AG04450 (cell line): ENCODE measurements around the gene MEOX2. TPM values are rescaled to one million over a fixed set of nuclear protein-coding genes. Genes with fewer than 3 reads are reported as not detected.

Experiments used
- CTCF ChIA-PET: fragments of 300-600, 350-600 bp; formaldehyde crosslinking; extraction: SDS; loops from one replicate; lab custom pipeline; 2022; ENCODE audit warnings: antibody characterized with exemption, inconsistent platforms; lab: Charles Lee
- POLR2A ChIA-PET: fragments of 350-600 bp; formaldehyde crosslinking; extraction: SDS; loops from one replicate; lab custom pipeline; 2021; ENCODE audit warnings: antibody characterized with exemption, inconsistent platforms; lab: Yijun Ruan, JAX
- DNase-seq: peaks from one replicate; pipeline ENCODE4 v3.0.0-alpha.2; 2011; ENCODE audit warnings: low read depth, low spot score
- H3K27ac ChIP-seq: one replicate; pipeline ENCODE4 v1.5.1; 2012; ENCODE audit warnings: low read depth, low read length, control low read depth
- H3K27me3 ChIP-seq: one replicate; pipeline ENCODE4 v1.6.0; 2012; ENCODE audit warnings: low read length; ENCODE audit not compliant: control insufficient read depth, insufficient read depth
- H3K4me3 ChIP-seq: 2 replicates; pipeline ENCODE4 v1.5.1; 2011; ENCODE audit warnings: mild to moderate bottlenecking, low read depth, low read length, control low read depth
- H3K9me3 ChIP-seq: 2 replicates; pipeline ENCODE4 v1.5.1; 2012; ENCODE audit warnings: low read length; ENCODE audit not compliant: control insufficient read depth, insufficient read depth
- CTCF ChIP-seq: IDR thresholded peaks from 2 replicates; pipeline ENCODE4 v1.5.1; 2011; ENCODE audit warnings: low read depth, low read length, control low read depth, inconsistent platforms
- polyA plus RNA-seq: library from polyadenylated mRNA; depleted of rRNA; stranded (reverse); fragments of >200 nt; gene quantifications from 2 replicates; pipeline ENCODE4 v1.2.3, GENCODE V29; 2011; rRNA removed

Gene MEOX2
- polyA plus RNA-seq, 1 experiment, result not detected

- TF ChIP-seq CTCF, result no peak
Measured at GRCh38 chr7:15567036-15567435, 119.4 kb downstream of the MEOX2 start.

GRCh38 chr7:15566476-15566875, 120.0 kb downstream of the MEOX2 start:
- Histone ChIP-seq H3K4me3 (no peak overlapping the region), H3K27ac (no peak overlapping the region), H3K9me3 (no peaks in the 10 kb centered on the region), H3K27me3 (no peaks in the 10 kb centered on the region)
- DNase-seq, result no peak
- ChIA-PET CTCF (interaction anchor here (1.2 to 2.7 kb wide), 2 partner anchors 154 to 155 kb away, joined by 6 to 7 read pairs; no protein-coding TSS in a partner anchor), POLR2A (no interaction called here)
- no peak for TF ChIP-seq CTCF

More at GRCh38 chr7:15567036-15567435, 119.4 kb downstream of the MEOX2 start:
- Histone ChIP-seq H3K27ac (no peak overlapping the region), H3K9me3 (no peaks in the 10 kb centered on the region), H3K27me3 (no peaks in the 10 kb centered on the region), H3K4me3 (no peak overlapping the region)
- no peak for DNase-seq
- CTCF ChIA-PET, result interaction anchor here (2.7 kb wide), 1 partner anchor 154 kb away, joined by 7 read pairs; no protein-coding TSS in a partner anchor
- POLR2A ChIA-PET, result no interaction called here

- no peak for DNase-seq
- no peak within 1 kb of the TSS for H3K4me3 ChIP-seq
- TF ChIP-seq CTCF, result no peak
- no peaks in the 10 kb centered on the region for H3K9me3 ChIP-seq
- ChIA-PET CTCF (no interaction called here), POLR2A (no interaction called here)
- no peaks in the 10 kb centered on the region for H3K27me3 ChIP-seq
- no peak within 1 kb of the TSS for H3K27ac ChIP-seq
Measured at GRCh38 chr7:15561835-15562234, 124.6 kb downstream of the MEOX2 start, which contains the start of gene AGMO. TSS of gene AGMO (minus strand) at chr7:15562015.

Other genes with a start within 250 kb of the MEOX2 start
- 0.10 TPM in 1 of 2 replicates, not detected in the other for gene AGMO, start 124.7 kb downstream of the MEOX2 start, polyA plus RNA-seq